ENCODE data around the gene SH3PXD2B. TPM values are rescaled to one million over a fixed set of nuclear protein-coding genes. Genes with fewer than 3 reads are reported as not detected.

Gene SH3PXD2B
- total and polyA plus RNA-seq, 10 of the 15 experiments (the other 5 are each of a cell fraction or from before 2014, with no cell fraction given): 0.05 to 1.6 (median 0.57) TPM

DNA sequence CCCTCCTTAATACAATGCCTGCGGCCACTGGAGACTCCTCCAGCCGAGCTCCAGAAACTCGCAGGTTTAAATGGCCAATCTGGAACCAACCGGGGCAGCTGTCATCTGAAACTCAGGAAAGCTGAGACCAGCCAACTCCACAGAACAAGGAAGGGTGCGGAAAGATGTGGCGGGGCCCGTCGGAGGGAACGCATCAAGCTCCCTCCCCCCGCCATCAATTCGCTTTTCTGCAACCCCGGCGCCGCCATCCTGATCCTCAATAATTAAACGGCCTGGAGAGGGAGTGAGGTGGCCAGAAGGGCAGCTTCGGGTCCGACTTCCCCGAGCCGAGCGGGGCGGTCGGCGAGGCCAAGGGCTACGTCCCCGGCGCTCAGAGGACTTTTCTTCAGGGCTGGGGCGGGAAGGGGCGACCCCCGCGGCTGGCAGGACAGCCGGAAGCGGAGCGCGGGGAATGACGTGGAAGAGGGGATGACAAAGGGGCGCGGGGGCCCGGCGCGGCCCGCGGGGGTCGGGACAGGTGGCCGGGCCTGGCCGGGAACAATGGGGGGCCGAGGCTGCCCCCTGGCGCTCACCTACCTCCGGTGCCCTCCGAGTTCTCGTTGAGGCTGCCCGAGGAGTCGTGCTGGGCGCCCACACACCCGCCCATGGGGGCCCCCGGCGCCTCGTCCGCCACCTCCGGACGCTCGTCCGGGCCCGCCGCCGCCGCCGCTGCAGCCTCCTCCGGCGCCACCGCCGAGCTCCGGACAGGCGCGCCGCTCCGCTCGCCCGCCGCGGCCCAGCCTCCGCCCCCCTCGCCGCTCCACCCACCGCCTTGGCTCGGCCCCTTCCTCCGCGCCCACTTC, 171.1 kb downstream of the SH3PXD2B start, which contains the start of gene UBTD2 (continued):
- TF ChIP-seq, protein P1, sequence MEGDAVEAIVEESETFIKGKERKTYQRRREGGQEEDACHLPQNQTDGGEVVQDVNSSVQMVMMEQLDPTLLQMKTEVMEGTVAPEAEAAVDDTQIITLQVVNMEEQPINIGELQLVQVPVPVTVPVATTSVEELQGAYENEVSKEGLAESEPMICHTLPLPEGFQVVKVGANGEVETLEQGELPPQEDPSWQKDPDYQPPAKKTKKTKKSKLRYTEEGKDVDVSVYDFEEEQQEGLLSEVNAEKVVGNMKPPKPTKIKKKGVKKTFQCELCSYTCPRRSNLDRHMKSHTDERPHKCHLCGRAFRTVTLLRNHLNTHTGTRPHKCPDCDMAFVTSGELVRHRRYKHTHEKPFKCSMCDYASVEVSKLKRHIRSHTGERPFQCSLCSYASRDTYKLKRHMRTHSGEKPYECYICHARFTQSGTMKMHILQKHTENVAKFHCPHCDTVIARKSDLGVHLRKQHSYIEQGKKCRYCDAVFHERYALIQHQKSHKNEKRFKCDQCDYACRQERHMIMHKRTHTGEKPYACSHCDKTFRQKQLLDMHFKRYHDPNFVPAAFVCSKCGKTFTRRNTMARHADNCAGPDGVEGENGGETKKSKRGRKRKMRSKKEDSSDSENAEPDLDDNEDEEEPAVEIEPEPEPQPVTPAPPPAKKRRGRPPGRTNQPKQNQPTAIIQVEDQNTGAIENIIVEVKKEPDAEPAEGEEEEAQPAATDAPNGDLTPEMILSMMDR (IDR thresholded peaks at IDR 0.05 in 2 of 3, conservative IDR thresholded peaks at IDR 0.05 in 1 of 3; ENCODE audit: control insufficient read depth in 2 of 3, extremely low read depth in 1 of 3, insufficient read depth in 1 of 3, low read depth in 3 of 3, low read length in 3 of 3): peak; percentile 30 to 64 (median 57); a peak in 3 of 6 replicates
- TF ChIP-seq RAD21 (IDR thresholded peaks at IDR 0.05; ENCODE audit: insufficient read depth, low read depth, low read length) (peak; percentile 46), MYC (IDR thresholded peaks at IDR 0.05; ENCODE audit: insufficient read depth, insufficient read length, insufficient replicate concordance, low read length, severe bottlenecking) (peak; percentile 20), SMAD5 (IDR thresholded peaks at IDR 0.05; ENCODE audit: low read depth) (0 out of 2 replicates have a peak, but pooled peaks have one; percentile 17), RCOR1 (conservative IDR thresholded peaks at IDR 0.05; ENCODE audit: low read depth, low read length) (no peak)
- TF ChIP-seq, protein P2, sequence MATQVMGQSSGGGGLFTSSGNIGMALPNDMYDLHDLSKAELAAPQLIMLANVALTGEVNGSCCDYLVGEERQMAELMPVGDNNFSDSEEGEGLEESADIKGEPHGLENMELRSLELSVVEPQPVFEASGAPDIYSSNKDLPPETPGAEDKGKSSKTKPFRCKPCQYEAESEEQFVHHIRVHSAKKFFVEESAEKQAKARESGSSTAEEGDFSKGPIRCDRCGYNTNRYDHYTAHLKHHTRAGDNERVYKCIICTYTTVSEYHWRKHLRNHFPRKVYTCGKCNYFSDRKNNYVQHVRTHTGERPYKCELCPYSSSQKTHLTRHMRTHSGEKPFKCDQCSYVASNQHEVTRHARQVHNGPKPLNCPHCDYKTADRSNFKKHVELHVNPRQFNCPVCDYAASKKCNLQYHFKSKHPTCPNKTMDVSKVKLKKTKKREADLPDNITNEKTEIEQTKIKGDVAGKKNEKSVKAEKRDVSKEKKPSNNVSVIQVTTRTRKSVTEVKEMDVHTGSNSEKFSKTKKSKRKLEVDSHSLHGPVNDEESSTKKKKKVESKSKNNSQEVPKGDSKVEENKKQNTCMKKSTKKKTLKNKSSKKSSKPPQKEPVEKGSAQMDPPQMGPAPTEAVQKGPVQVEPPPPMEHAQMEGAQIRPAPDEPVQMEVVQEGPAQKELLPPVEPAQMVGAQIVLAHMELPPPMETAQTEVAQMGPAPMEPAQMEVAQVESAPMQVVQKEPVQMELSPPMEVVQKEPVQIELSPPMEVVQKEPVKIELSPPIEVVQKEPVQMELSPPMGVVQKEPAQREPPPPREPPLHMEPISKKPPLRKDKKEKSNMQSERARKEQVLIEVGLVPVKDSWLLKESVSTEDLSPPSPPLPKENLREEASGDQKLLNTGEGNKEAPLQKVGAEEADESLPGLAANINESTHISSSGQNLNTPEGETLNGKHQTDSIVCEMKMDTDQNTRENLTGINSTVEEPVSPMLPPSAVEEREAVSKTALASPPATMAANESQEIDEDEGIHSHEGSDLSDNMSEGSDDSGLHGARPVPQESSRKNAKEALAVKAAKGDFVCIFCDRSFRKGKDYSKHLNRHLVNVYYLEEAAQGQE (IDR thresholded peaks at IDR 0.05; ENCODE audit: low read depth, low read length): no peak

All from GM12878 (cell line).